A549 (cell line): ENCODE measurements around the gene SLC8A1.

Experiments
- BCL3 ChIP-seq: fragments of >200 bp; sonication (Bioruptor Twin); formaldehyde crosslinking; IDR thresholded peaks from 3 replicates; pipeline ENCODE4 v1.6.1; 2016
- CTCF ChIP-seq: fragments of >200 bp; sonication (Bioruptor Twin); formaldehyde crosslinking; IDR thresholded peaks from 3 replicates; pipeline ENCODE4 v1.5.1; 2016
- EHMT2 ChIP-seq: fragments of 200-600 bp; sonication (generic); IDR thresholded peaks from 2 replicates; pipeline ENCODE4 v1.6.1; 2016; ENCODE audit warnings: antibody characterized with exemption, low read depth, mild to moderate bottlenecking, moderate library complexity
- EP300 ChIP-seq, 2 experiments: fragments of >200 bp; sonication (Bioruptor Twin); formaldehyde crosslinking; IDR thresholded peaks; 2 replicates in 1 of 2; 3 replicates in 1 of 2; pipeline ENCODE4 v1.6.1; 2016 to 2017
- HOXA7 ChIP-seq: fragments of 250-450 bp; sonication (Bioruptor Pico); IDR thresholded peaks from 2 replicates; pipeline ENCODE4 v1.5.0; 2020; ENCODE audit warnings: mild to moderate bottlenecking, moderate library complexity
- KDM5A ChIP-seq: fragments of 200-600 bp; sonication (generic); IDR thresholded peaks from 2 replicates; pipeline ENCODE4 v1.6.1; 2016; ENCODE audit warnings: antibody characterized with exemption, mild to moderate bottlenecking
- MAFK ChIP-seq: fragments of 450-650 bp; IDR thresholded peaks from 2 replicates; pipeline ENCODE4 v1.6.1; 2014; ENCODE audit not compliant: partially characterized antibody
- PHF8 ChIP-seq: fragments of 200-600 bp; sonication (generic); IDR thresholded peaks from 2 replicates; pipeline ENCODE4 v1.6.1; 2016; ENCODE audit warnings: low read depth, mild to moderate bottlenecking, antibody characterized with exemption, moderate library complexity, borderline replicate concordance
- POLR2A ChIP-seq: IDR thresholded peaks from 2 replicates; pipeline ENCODE4 v1.6.1; 2012; ENCODE audit warnings: mild to moderate bottlenecking, low read length
- RAD21 ChIP-seq, 2 experiments: fragments of >200 bp in 1 of 2; sonication (Bioruptor Twin) in 1 of 2; formaldehyde crosslinking in 1 of 2; IDR thresholded peaks in 1 of 2; conservative IDR thresholded peaks in 1 of 2; 2 replicates in 1 of 2; 3 replicates in 1 of 2; pipeline ENCODE4 v1.6.1; 2012 to 2018; ENCODE audit warnings: inconsistent platforms in 1 of 2
- REST ChIP-seq: fragments of 200-600 bp; sonication (generic); IDR thresholded peaks from 2 replicates; pipeline ENCODE4 v1.6.1; 2016; ENCODE audit warnings: antibody characterized with exemption, mild to moderate bottlenecking, moderate library complexity
- ZFP36 ChIP-seq: fragments of 450-650 bp; IDR thresholded peaks from 2 replicates; pipeline ENCODE4 v1.6.1; 2014; ENCODE audit warnings: borderline replicate concordance; ENCODE audit not compliant: partially characterized antibody

- no peak for TF ChIP-seq POLR2A
- TF ChIP-seq PHF8 = no peak
- no peak for TF ChIP-seq EP300 (IDR thresholded peaks at IDR 0.05)
- TF ChIP-seq BCL3 = no peak
- no peak for TF ChIP-seq KDM5A
- TF ChIP-seq CTCF = no peak
- TF ChIP-seq REST = no peak
- no peak for TF ChIP-seq HOXA7 (CRISPR knock-in tag)
- TF ChIP-seq EHMT2 = no peak
- no peak for TF ChIP-seq ZFP36
- no peak for TF ChIP-seq MAFK
- no peak for TF ChIP-seq RAD21 (conservative IDR thresholded peaks at IDR 0.05 in 1 of 2, IDR thresholded peaks at IDR 0.05 in 1 of 2)
Observed at GRCh38 chr2:40440835-40441234, 11.1 kb downstream of the SLC8A1 start.
